Smooth muscle cell (in vitro differentiated cells): ENCODE data around the gene PDE4D. TPM values are rescaled to one million over a fixed set of nuclear protein-coding genes. Genes with fewer than 3 reads are reported as not detected.

Experiments used
- DNase-seq: peaks from one replicate; lab custom pipeline; 2025; ENCODE audit not compliant: unreplicated experiment; lab: John Stamatoyannopoulos, UW
- H2AFZ ChIP-seq: fragments of 200-600 bp; sonication (generic); 2 replicates; pipeline ENCODE4 v1.6.0; 2016; ENCODE audit warnings: antibody characterized with exemption, low read depth, mild to moderate bottlenecking
- H3F3A ChIP-seq: fragments of 200-600 bp; sonication (generic); 2 replicates; pipeline ENCODE4 v1.6.0; 2017; ENCODE audit warnings: antibody characterized with exemption, low read depth
- H3K27ac ChIP-seq: fragments of 200-600 bp; sonication (generic); 2 replicates; pipeline ENCODE4 v1.5.1; 2016; ENCODE audit warnings: low read depth, mild to moderate bottlenecking
- H3K27me3 ChIP-seq: fragments of 200-600 bp; sonication (generic); 2 replicates; pipeline ENCODE4 v1.6.1; 2016; ENCODE audit warnings: low read depth, mild to moderate bottlenecking
- H3K36me3 ChIP-seq: fragments of 200-600 bp; sonication (generic); 2 replicates; pipeline ENCODE4 v1.5.1; 2016; ENCODE audit warnings: low read depth
- H3K4me1 ChIP-seq: fragments of 200-600 bp; sonication (generic); 2 replicates; pipeline ENCODE4 v1.5.1; 2016; ENCODE audit warnings: low read depth
- H3K4me2 ChIP-seq: fragments of 200-600 bp; sonication (generic); 2 replicates; pipeline ENCODE4 v1.6.0; 2016; ENCODE audit warnings: mild to moderate bottlenecking
- H3K4me3 ChIP-seq: fragments of 200-600 bp; sonication (generic); 2 replicates; pipeline ENCODE4 v1.5.1; 2016; ENCODE audit warnings: mild to moderate bottlenecking
- H3K79me2 ChIP-seq: fragments of 200-600 bp; sonication (generic); 2 replicates; pipeline ENCODE4 v1.6.0; 2016; ENCODE audit warnings: low read depth, mild to moderate bottlenecking
- H3K9ac ChIP-seq: fragments of 200-600 bp; sonication (generic); 2 replicates; pipeline ENCODE4 v1.6.0; 2016; ENCODE audit warnings: low read depth
- H3K9me3 ChIP-seq: fragments of 200-600 bp; sonication (generic); replicated peaks from 2 replicates; pipeline ENCODE4 v1.5.1; 2016; ENCODE audit warnings: low read depth
- H4K20me1 ChIP-seq: fragments of 200-600 bp; sonication (generic); 2 replicates; pipeline ENCODE4 v1.6.0; 2016; ENCODE audit warnings: low read depth
- WGBS: methylation state at CpG from one replicate; pipeline ENCODE4 v1.1.7; 2016; ENCODE audit warnings: low lambda C conversion rate; 5-methylcytosine and 5-hydroxymethylcytosine counted together
- polyA plus RNA-seq: library from polyadenylated mRNA; unstranded; fragments of >200 nt; fragmentation: Nextera tagmentation; extraction: Ambion mirVana; gene quantifications from 2 replicates; pipeline ENCODE4 v1.2.1, GENCODE V29; 2016
- total RNA-seq: library from RNA; depleted of rRNA; stranded (reverse); fragments of >200 nt; gene quantifications from 2 replicates; pipeline ENCODE4 v1.2.3, GENCODE V29; 2014
- TF ChIP-seq, protein P1 (sequence below): fragments of 200-600 bp; sonication (generic); IDR thresholded peaks from 2 replicates; pipeline ENCODE4 v1.5.1; 2017; ENCODE audit warnings: borderline replicate concordance, mild to moderate bottlenecking, antibody characterized with exemption; ENCODE audit not compliant: insufficient read depth, poor library complexity, severe bottlenecking

Gene PDE4D
- total and polyA plus RNA-seq, 2 experiments from 2014 or later, result 16.4 to 61.0 TPM

DNA sequence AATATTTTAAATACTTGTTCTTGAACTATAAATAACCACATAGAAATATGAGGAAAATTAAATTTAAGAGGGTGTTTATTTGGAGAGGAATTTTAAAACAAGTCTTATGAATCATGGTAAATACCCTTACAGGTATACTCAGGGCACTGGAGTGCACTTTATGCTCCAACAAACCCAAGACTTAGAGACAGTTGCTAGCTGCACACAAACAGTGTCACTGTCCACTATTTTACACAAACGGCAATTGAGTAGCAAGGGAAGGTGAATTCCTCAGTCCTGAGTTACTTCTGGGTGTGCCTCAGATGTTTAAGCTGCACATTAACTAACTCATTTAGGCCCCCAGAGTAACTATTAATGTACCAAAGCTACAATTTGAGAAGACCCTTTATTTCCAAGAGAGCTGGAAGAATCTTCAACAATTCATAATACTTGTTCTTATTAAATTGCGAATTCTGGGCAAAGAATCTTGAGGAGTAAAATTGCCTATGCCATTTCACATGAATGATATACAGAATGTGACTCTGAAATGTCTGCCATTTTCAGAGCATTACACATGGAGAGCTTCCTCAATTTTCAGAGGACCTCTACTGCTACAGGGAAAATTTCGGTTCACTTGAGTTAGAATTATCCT is 371.2 kb downstream of the PDE4D start:
- Histone ChIP-seq H3K27ac (no peak overlapping the region), H3K36me3 (no peaks in the 10 kb centered on the region), H3K4me1 (peaks cover 3% of the 10 kb centered on the region), H2AFZ (no peak overlapping the region), H3F3A (peaks cover 3% of the 10 kb centered on the region), H3K9ac (no peak overlapping the region), H4K20me1 (peaks cover 4% of the 10 kb centered on the region), H3K4me2 (no peak overlapping the region), H3K4me3 (no peak overlapping the region), H3K9me3 (peaks cover 4% of the 10 kb centered on the region), H3K79me2 (no peaks in the 10 kb centered on the region), H3K27me3 (no peaks in the 10 kb centered on the region)
- DNase-seq, result no peak
- WGBS, result 92% methylated on average over 3 of the region's 3 CpGs
- TF ChIP-seq, protein P1, sequence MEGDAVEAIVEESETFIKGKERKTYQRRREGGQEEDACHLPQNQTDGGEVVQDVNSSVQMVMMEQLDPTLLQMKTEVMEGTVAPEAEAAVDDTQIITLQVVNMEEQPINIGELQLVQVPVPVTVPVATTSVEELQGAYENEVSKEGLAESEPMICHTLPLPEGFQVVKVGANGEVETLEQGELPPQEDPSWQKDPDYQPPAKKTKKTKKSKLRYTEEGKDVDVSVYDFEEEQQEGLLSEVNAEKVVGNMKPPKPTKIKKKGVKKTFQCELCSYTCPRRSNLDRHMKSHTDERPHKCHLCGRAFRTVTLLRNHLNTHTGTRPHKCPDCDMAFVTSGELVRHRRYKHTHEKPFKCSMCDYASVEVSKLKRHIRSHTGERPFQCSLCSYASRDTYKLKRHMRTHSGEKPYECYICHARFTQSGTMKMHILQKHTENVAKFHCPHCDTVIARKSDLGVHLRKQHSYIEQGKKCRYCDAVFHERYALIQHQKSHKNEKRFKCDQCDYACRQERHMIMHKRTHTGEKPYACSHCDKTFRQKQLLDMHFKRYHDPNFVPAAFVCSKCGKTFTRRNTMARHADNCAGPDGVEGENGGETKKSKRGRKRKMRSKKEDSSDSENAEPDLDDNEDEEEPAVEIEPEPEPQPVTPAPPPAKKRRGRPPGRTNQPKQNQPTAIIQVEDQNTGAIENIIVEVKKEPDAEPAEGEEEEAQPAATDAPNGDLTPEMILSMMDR, result no peak

DNA sequence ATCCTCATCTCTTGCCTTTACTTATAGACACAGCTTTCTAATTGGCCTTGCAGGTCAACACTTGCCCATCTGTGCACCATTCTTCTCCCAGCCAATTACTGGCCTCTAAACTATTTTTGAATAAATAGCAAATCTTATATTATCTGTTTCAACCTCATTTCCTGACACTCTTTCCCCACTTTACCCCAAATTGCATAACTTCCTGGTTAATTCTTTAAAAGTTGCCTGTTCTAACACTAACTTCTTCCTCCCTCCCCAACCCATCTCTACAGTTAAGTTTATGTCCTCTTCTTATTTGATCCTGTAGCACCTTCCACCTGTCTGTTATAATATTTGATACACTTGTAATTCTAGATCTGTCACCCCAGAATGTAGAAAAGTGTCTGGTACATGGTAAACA is 372.1 kb downstream of the PDE4D start:
- no peak overlapping the region for H3K4me2 ChIP-seq
- peaks cover 4% of the 10 kb centered on the region for H3K9me3 ChIP-seq
- no peak for DNase-seq
- no peaks in the 10 kb centered on the region for H3K79me2 ChIP-seq
- no peak overlapping the region for H3K9ac ChIP-seq
- H3K27ac ChIP-seq, result no peak overlapping the region
- H3K4me3 ChIP-seq, result no peak overlapping the region
- H3K4me1 ChIP-seq, result peaks cover 3% of the 10 kb centered on the region
- TF ChIP-seq, protein P1, result no peak
- peaks cover 3% of the 10 kb centered on the region for H3F3A ChIP-seq
- peaks cover 11% of the 10 kb centered on the region for H4K20me1 ChIP-seq
- no peaks in the 10 kb centered on the region for H3K36me3 ChIP-seq
- no peaks in the 10 kb centered on the region for H3K27me3 ChIP-seq
- no peak overlapping the region for H2AFZ ChIP-seq

DNA sequence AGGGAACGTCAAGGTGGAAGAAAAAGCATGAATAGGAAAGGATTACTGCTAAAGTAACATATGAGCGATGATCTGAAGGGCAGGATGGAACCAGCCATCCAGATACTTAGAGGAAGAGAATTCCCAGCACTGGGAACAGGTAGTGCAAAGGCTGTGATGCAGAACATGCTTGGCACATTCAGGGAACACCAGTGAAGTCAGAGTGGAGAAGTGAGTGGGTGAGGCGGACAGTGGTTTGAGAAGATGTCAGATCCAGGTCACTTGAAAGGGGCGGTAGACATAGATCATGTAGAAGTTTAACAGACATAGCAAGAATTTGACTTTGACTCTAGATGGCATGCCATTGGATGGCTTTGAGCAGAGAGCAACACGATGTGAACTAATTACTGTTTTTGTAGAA is 374.2 kb downstream of the PDE4D start:
- Histone ChIP-seq H3K4me1 (peaks cover 3% of the 10 kb centered on the region), H3K4me2 (no peak overlapping the region), H3F3A (peaks cover 3% of the 10 kb centered on the region), H3K27me3 (no peaks in the 10 kb centered on the region), H2AFZ (no peak overlapping the region), H3K9me3 (peaks cover 4% of the 10 kb centered on the region), H4K20me1 (peaks cover 11% of the 10 kb centered on the region), H3K27ac (no peak overlapping the region), H3K9ac (no peak overlapping the region), H3K36me3 (no peaks in the 10 kb centered on the region), H3K79me2 (no peaks in the 10 kb centered on the region), H3K4me3 (no peak overlapping the region)
- 95% methylated on average over 5 of the region's 5 CpGs for WGBS
- TF ChIP-seq, protein P1, result no peak
- no peak for DNase-seq
